Muscle of leg (tissue), 11 donors: ENCODE results near the gene ATP8A2. TPM values are rescaled to one million over a fixed set of nuclear protein-coding genes. Genes with fewer than 3 reads are reported as not detected.

Source experiments
- DNase-seq: peaks from one replicate; pipeline ENCODE4 v3.0.0; 2013
- H3K27ac ChIP-seq: one replicate; pipeline ENCODE4 v1.5.1; 2013; ENCODE audit warnings: mild to moderate bottlenecking, low read length, control low read depth
- H3K27me3 ChIP-seq: one replicate; pipeline ENCODE4 v1.6.1; 2013; ENCODE audit warnings: low read length; ENCODE audit not compliant: control insufficient read depth, insufficient read depth
- H3K36me3 ChIP-seq: one replicate; pipeline ENCODE4 v1.6.1; 2013; ENCODE audit warnings: low read length; ENCODE audit not compliant: control insufficient read depth, insufficient read depth
- H3K4me1 ChIP-seq: one replicate; pipeline ENCODE4 v1.6.1; 2013; ENCODE audit warnings: low read length; ENCODE audit not compliant: control insufficient read depth, insufficient read depth
- H3K4me3 ChIP-seq: one replicate; pipeline ENCODE4 v1.5.1; 2013; ENCODE audit warnings: low read length, control low read depth
- H3K9me3 ChIP-seq: replicated peaks from 2 replicates; pipeline ENCODE4 v1.6.1; 2013; ENCODE audit warnings: low read depth, low read length; ENCODE audit not compliant: control insufficient read depth
- WGBS: methylation state at CpG from one replicate; pipeline ENCODE4 v1.1.5; 2013; ENCODE audit warnings: missing lambda C conversion rate; ENCODE audit not compliant: insufficient coverage; 5-methylcytosine and 5-hydroxymethylcytosine counted together
- polyA plus RNA-seq, 8 donors: library from polyadenylated mRNA; unstranded; fragments of 120-200 nt; gene quantifications; one replicate each; pipeline versions ENCODE4 v1.2.1 to v1.2.3, GENCODE V29; 2013; ENCODE audit warnings: inconsistent platforms in 1 of 8, low replicate concordance in 1 of 8; ENCODE audit not compliant: insufficient read length in 8 of 8, insufficient read depth in 1 of 8
- total RNA-seq: library from RNA; stranded (reverse); fragments of 120-200 nt; gene quantifications from one replicate; pipeline ENCODE4 v1.2.4, GENCODE V29; 2013

Gene ATP8A2
- total and polyA plus RNA-seq, 9 donors = 0.89 to 2.9 (median 1.6) TPM

DNA sequence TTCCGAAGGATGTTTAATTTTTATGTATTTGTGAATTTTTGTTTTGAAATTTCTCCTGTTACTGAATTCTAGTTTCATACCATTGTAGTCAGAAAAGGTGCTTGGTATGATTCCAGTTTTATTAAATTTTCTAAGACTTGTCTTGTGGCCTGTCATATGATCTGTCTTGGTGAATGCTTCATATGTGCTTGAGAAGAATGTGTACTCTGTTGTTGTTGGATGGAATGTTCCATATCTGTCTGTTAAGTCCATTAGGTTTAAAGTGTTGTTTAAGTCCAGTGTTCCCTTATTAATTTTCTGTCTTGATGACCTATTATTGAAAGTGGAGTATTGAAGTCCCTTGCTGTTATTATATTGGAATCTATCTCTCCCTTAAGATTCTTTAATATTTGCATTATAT lies 273.9 kb downstream of the ATP8A2 start:
- no peak overlapping the region for H3K27ac ChIP-seq

DNA sequence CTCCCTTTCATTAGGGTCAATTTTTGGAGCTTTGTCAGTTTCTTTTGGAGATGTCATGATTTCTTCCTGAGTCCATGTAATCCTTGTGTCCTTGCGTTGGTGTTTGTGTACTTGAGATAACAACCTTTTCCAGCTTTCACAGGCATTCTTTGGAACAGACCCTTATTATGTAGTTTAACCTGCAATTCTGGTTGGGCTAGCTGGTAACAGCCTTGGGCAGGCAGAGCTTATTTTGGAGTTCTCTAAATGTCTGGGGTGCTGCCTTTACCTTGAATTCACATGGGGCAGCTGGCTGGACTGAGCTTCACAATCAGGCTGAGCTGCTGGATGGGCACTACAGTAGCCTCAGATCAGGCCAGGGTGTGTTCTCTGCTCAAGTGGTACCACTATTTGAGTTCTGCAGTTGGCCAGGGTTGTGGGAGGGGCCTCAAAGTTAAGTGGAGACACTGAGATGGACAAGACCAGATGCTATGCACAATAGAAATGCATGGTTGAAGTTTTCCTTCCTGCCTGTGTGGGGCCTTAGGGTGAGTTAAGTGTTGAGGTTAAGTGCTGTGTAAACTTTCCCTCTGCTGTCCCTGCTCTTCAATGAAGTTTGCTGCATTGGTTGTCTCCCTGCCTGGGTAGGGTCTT lies 277.3 kb downstream of the ATP8A2 start:
- DNase-seq = peak; percentile 43
- no CpG with 5 or more reads among the region's 1 CpG for WGBS
- Histone ChIP-seq H3K27me3 (no peaks in the 10 kb centered on the region), H3K27ac (no peak overlapping the region), H3K36me3 (no peaks in the 10 kb centered on the region), H3K9me3 (no peaks in the 10 kb centered on the region), H3K4me1 (peaks cover 4% of the 10 kb centered on the region), H3K4me3 (no peak overlapping the region)

More for the DNA sequence above, 273.9 kb downstream of the ATP8A2 start:
- H3K27me3 ChIP-seq = no peaks in the 10 kb centered on the region
- no CpG with 5 or more reads among the region's 1 CpG for WGBS
- H3K4me1 ChIP-seq = peaks cover 4% of the 10 kb centered on the region
- DNase-seq = no peak
- no peak overlapping the region for H3K4me3 ChIP-seq
- H3K9me3 ChIP-seq = no peaks in the 10 kb centered on the region
- H3K36me3 ChIP-seq = no peaks in the 10 kb centered on the region

DNA sequence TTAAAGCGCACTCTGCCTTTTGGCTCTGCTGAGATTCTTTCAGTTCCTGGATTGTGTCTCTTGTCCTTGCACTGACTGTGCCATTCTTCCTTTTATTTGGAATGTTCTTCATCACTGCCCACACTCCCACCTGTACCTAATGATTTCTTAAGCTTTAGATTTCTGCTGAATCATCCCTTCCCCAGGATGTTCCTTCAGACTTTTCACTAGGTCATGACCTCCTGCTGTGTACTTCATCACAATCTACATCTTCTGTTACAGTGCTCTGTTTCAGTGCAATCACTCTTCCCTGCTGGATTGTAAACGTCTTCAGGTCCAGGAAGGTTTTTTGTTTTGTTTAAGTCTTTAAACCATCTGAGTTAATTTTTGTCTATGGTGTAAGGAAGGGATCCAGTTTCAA lies 281.0 kb downstream of the ATP8A2 start:
- no peak overlapping the region for H3K4me3 ChIP-seq
- no peaks in the 10 kb centered on the region for H3K27me3 ChIP-seq
- H3K36me3 ChIP-seq = no peaks in the 10 kb centered on the region
- H3K4me1 ChIP-seq = peaks cover 9% of the 10 kb centered on the region
- H3K9me3 ChIP-seq = no peaks in the 10 kb centered on the region
- no peak overlapping the region for H3K27ac ChIP-seq
- 100% methylated on average over 1 of the region's 2 CpGs for WGBS
- no peak for DNase-seq

DNA sequence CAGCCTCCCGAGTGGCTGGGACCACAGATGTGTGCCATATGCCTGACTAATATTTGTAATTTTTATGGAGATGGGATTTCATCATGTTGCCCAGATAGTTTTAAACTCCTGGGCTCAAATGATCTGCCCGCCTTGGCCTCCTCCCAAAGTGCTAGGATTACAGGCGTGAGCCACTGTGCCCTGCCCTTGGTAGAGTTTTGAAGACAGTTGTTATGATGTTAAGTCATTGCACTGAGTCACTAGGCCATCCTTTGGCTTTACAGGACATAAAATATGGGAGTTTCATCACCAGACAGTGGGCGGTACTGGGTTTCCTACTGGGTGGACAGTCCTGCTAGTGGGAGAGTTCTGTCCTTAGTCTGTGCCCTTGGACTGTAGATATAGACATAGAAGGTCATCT lies 282.5 kb downstream of the ATP8A2 start:
- peak; percentile 48 for DNase-seq
- peaks cover 11% of the 10 kb centered on the region for H3K4me1 ChIP-seq
- no peak overlapping the region for H3K4me3 ChIP-seq
- no peak overlapping the region for H3K27ac ChIP-seq
- no peaks in the 10 kb centered on the region for H3K36me3 ChIP-seq
- 75% methylated on average over 1 of the region's 4 CpGs for WGBS
- no peaks in the 10 kb centered on the region for H3K27me3 ChIP-seq
- H3K9me3 ChIP-seq = no peaks in the 10 kb centered on the region

DNA sequence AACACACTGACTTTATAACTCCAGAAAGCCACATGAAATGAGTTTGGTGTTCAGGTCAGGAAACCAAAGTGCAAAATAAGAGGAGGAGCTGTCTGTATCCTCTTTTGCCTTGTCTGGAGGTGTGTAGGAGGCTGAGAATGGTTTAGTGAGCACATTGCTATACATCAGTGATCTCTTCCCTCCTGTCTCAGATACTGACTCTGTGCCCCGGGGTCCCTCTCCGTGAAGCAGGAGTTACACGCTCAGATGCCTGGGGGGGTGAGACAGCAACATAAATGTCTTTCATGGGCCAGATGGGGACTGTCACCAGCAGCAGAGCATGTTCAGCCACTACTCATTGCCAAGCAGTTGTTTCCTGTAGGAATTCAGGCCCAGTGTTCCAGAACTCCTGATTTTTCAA lies 285.4 kb downstream of the ATP8A2 start:
- 67% methylated on average over 1 of the region's 3 CpGs for WGBS
- Histone ChIP-seq H3K4me3 (no peak overlapping the region), H3K27me3 (no peaks in the 10 kb centered on the region), H3K4me1 (peaks cover 12% of the 10 kb centered on the region), H3K27ac (no peak overlapping the region), H3K9me3 (no peaks in the 10 kb centered on the region), H3K36me3 (no peaks in the 10 kb centered on the region)
- DNase-seq = peak; percentile 35

DNA sequence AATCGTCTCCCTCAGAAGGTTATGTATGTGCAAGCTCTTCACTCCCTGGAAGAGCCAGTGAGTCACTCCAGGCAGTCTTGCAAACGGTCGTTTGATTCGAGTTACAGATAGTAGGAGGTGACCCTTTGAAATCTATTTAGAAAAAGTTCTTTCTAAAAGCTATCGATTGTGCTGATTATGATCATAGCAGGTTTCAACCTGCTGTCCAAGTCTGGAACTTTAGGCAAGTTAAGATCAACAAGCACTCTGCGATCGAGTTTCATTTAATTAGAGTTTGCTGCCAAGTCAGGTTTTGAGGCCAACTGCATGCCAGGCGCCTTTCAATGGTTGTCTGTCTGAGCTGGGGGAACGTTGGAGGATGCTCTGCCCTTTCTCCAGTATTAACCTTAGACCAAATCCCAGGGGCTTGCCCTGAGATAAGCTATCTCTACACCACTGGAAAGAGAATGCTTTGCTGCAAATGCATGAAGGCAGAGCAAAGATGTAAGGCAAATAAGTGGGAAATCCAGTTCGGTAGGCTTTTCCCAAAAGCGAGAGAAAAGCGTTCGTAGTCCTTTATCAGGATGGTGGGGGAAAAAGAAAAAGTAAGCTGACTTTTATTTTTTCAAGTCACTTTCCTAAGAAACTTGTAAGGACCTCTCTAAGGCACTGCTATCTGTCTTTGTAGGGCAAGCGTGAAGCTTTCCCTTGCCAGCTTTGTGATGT lies 287.5 kb downstream of the ATP8A2 start:
- Histone ChIP-seq H3K27me3 (no peaks in the 10 kb centered on the region), H3K4me1 (peaks cover 12% of the 10 kb centered on the region), H3K4me3 (no peak overlapping the region), H3K27ac (no peak overlapping the region), H3K9me3 (no peaks in the 10 kb centered on the region), H3K36me3 (no peaks in the 10 kb centered on the region)
- peak; percentile 33 for DNase-seq
- WGBS = 63% methylated on average over 8 of the region's 14 CpGs

DNA sequence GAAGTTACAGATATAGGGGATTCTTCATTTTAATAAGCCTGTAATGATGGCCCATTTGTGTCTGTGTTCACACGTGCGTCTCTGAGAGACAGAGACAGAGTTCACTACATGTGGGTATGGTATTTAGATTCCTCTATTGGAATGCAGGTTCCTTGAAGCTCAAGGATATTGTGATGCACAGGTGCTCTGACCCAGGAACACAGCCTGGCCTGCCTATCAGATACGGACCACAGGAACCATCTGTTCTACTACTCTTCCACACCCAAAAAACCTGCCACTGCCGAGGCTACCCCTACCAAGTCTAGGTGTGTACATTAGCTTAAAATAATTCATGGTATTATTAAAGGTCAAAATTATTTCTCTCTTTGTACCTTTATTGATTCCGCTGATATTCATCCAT lies 289.2 kb downstream of the ATP8A2 start:
- no peak for DNase-seq
- H3K36me3 ChIP-seq = no peaks in the 10 kb centered on the region
- H3K4me3 ChIP-seq = no peak overlapping the region
- 100% methylated on average over 1 of the region's 5 CpGs for WGBS
- no peak overlapping the region for H3K27ac ChIP-seq
- no peaks in the 10 kb centered on the region for H3K27me3 ChIP-seq
- no peaks in the 10 kb centered on the region for H3K9me3 ChIP-seq
- peaks cover 9% of the 10 kb centered on the region for H3K4me1 ChIP-seq

DNA sequence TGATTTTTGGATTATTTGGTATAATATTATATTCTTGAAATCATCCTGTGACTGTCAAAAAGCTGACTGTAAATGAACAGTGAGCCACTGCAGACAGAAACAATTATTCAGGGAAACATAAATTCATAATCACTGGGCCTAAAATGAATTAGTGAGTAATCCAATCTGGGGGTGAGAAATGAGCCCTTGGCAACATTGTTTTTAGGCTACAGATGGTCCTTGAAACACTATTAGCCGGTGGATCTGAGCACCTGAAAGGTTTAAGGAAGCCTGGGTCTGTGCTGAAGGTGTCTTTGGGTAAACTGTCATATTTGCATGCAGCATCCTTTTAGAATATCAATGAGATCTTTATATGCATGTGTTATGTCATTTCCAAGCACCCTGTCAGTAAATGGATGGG lies 290.7 kb downstream of the ATP8A2 start:
- no peak overlapping the region for H3K4me3 ChIP-seq
- DNase-seq = no peak
- no peaks in the 10 kb centered on the region for H3K36me3 ChIP-seq
- H3K27me3 ChIP-seq = no peaks in the 10 kb centered on the region
- no peak overlapping the region for H3K27ac ChIP-seq
- no CpG with 5 or more reads among the region's 1 CpG for WGBS
- H3K4me1 ChIP-seq = peaks cover 7% of the 10 kb centered on the region
- no peaks in the 10 kb centered on the region for H3K9me3 ChIP-seq

DNA sequence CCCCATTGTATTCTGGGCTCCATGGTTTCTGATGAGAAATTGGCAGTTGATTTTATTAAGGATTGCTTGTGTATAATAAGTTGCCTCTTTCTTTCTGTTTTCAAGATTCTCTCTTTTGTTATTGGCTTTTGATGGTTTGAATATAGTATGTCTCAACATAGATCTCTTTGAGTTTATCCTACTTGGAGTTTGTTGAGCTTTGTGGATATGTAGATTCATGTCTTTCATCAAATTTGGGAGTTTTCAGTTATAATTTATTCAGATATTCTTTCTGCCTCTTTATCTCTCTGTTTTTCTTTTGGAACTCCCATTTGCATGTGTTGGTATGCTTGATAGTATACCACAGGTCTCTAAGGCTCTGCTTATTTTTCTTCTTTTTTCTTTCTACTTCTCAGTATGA lies 296.6 kb downstream of the ATP8A2 start:
- Histone ChIP-seq H3K4me1 (no peaks in the 10 kb centered on the region), H3K36me3 (no peaks in the 10 kb centered on the region), H3K9me3 (peaks cover 13% of the 10 kb centered on the region), H3K4me3 (no peak overlapping the region), H3K27ac (no peak overlapping the region), H3K27me3 (no peaks in the 10 kb centered on the region)
- DNase-seq = no peak

DNA sequence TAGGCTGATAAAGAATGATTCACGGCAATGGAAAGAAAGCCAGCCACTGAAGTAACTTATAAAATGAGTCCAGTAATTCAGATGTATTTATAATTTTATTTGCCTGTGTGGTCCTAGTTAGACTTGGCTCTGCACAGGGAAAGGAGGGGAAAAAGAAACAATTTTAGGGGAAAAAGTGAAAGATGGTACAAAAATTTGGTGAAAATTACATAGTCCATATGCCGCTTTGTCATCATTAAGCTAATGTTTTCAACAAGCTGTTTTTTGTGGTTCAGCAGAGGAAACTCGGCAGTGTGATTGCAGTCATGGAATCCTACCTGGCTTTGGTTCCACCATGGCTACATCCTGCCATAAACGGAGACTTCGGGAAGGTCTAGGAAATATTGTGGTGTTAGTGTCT lies 301.9 kb downstream of the ATP8A2 start:
- WGBS = 91% methylated on average over 2 of the region's 5 CpGs
- peaks cover 13% of the 10 kb centered on the region for H3K9me3 ChIP-seq
- no peak overlapping the region for H3K4me3 ChIP-seq
- DNase-seq = no peak
- no peaks in the 10 kb centered on the region for H3K27me3 ChIP-seq
- no peaks in the 10 kb centered on the region for H3K36me3 ChIP-seq
- peaks cover 12% of the 10 kb centered on the region for H3K4me1 ChIP-seq
- no peak overlapping the region for H3K27ac ChIP-seq
